NT2/D1 (cell line): ENCODE data around the gene SMG1.
"Not testable (repeated sequence)": the region's sequence is repeated elsewhere in the genome, so short reads cannot be mapped to it uniquely, and the experiment has no call there.

Experiments
- DNase-seq: peaks from one replicate; pipeline ENCODE4 v3.0.0-alpha.2; 2011; ENCODE audit warnings: low read depth, low spot score
- H3K27me3 ChIP-seq: 2 replicates; pipeline ENCODE4 v1.6.0; 2011; ENCODE audit warnings: mild to moderate bottlenecking; ENCODE audit not compliant: insufficient read length, insufficient read depth
- H3K36me3 ChIP-seq: 2 replicates; pipeline ENCODE4 v1.6.1; 2011; ENCODE audit warnings: mild to moderate bottlenecking, low read length, mixed read lengths; ENCODE audit not compliant: insufficient read depth, insufficient read length
- H3K4me1 ChIP-seq: 2 replicates; pipeline ENCODE4 v1.5.1; 2011; ENCODE audit not compliant: insufficient read depth, insufficient read length
- H3K4me3 ChIP-seq: 2 replicates; pipeline ENCODE4 v1.5.1; 2011; ENCODE audit warnings: low read depth; ENCODE audit not compliant: insufficient read length
- H3K9ac ChIP-seq: 2 replicates; pipeline ENCODE4 v1.6.0; 2011; ENCODE audit warnings: low read depth; ENCODE audit not compliant: insufficient read length
- H3K9me3 ChIP-seq: 2 replicates; pipeline ENCODE4 v1.5.1; 2011; ENCODE audit warnings: mild to moderate bottlenecking, low read length; ENCODE audit not compliant: insufficient read depth
- SUZ12 ChIP-seq: IDR thresholded peaks from 2 replicates; pipeline ENCODE4 v1.6.1; 2011; ENCODE audit not compliant: insufficient read length, insufficient read depth; ENCODE audit errors: extremely low read depth
- YY1 ChIP-seq: IDR thresholded peaks from 2 replicates; pipeline ENCODE4 v1.6.1; 2011; ENCODE audit not compliant: insufficient read length, insufficient read depth
- ZNF274 ChIP-seq: IDR thresholded peaks from 2 replicates; pipeline ENCODE4 v1.6.1; 2011; ENCODE audit warnings: mild to moderate bottlenecking, low read depth, low read length

SMG1 gene

GRCh38 chr16:18925986-18926865, at the start of gene SMG1:
SMG1 (minus strand) TSS chr16:18926408; CDS start chr16:18926041, 367 bp downstream.
- not testable (repeated sequence) for H3K9me3 ChIP-seq, H3K27me3 ChIP-seq, H3K4me1 ChIP-seq, H3K36me3 ChIP-seq
- DNase-seq: peak; percentile 93
- peak within 1 kb of the TSS; percentile 82 for H3K9ac ChIP-seq
- peak within 1 kb of the TSS; percentile 64 for H3K4me3 ChIP-seq

- TF ChIP-seq ZNF274 (no peak), YY1 (no peak), SUZ12 (no peak)
- Histone ChIP-seq H3K9ac (no peak overlapping the region), H3K36me3 (no peaks in the 10 kb centered on the region), H3K9me3 (no peaks in the 10 kb centered on the region), H3K4me1 (no peaks in the 10 kb centered on the region), H3K27me3 (no peaks in the 10 kb centered on the region), H3K4me3 (no peak overlapping the region)
- no peak for DNase-seq
Measured at GRCh38 chr16:18975109-18975508, 48.9 kb upstream of the SMG1 start.

- H3K9ac ChIP-seq: no peak overlapping the region
- H3K9me3 ChIP-seq: no peaks in the 10 kb centered on the region
- no peak for DNase-seq
- no peak for TF ChIP-seq YY1
- no peak for TF ChIP-seq ZNF274
- no peak for TF ChIP-seq SUZ12
- H3K27me3 ChIP-seq: no peaks in the 10 kb centered on the region
- no peak overlapping the region for H3K4me3 ChIP-seq
- no peaks in the 10 kb centered on the region for H3K4me1 ChIP-seq
- H3K36me3 ChIP-seq: no peaks in the 10 kb centered on the region
Measured at GRCh38 chr16:18969855-18970240, 43.6 kb upstream of the SMG1 start.

GRCh38 chr16:18969050-18969854, 43.0 kb upstream of the SMG1 start:
- H3K9ac ChIP-seq: no peak overlapping the region
- peak; percentile 71 for DNase-seq

GRCh38 chr16:18966791-18967190, 40.6 kb upstream of the SMG1 start:
- H3K4me3 ChIP-seq: no peak overlapping the region
- no peak overlapping the region for H3K9ac ChIP-seq
- no peak for DNase-seq
- H3K27me3 ChIP-seq: no peaks in the 10 kb centered on the region
- no peaks in the 10 kb centered on the region for H3K9me3 ChIP-seq
- TF ChIP-seq ZNF274 (no peak), SUZ12 (no peak), YY1 (no peak)
- no peaks in the 10 kb centered on the region for H3K36me3 ChIP-seq
- H3K4me1 ChIP-seq: no peaks in the 10 kb centered on the region

More at GRCh38 chr16:18969050-18969854, 43.0 kb upstream of the SMG1 start:
- Histone ChIP-seq H3K9me3 (no peaks in the 10 kb centered on the region), H3K27me3 (no peaks in the 10 kb centered on the region), H3K4me3 (no peak overlapping the region), H3K36me3 (no peaks in the 10 kb centered on the region), H3K4me1 (no peaks in the 10 kb centered on the region)
- TF ChIP-seq SUZ12 (no peak), YY1 (no peak), ZNF274 (no peak)

GRCh38 chr16:18965555-18965954, 39.3 kb upstream of the SMG1 start:
- Histone ChIP-seq H3K9me3 (no peaks in the 10 kb centered on the region), H3K9ac (no peak overlapping the region), H3K36me3 (no peaks in the 10 kb centered on the region), H3K27me3 (no peaks in the 10 kb centered on the region), H3K4me3 (no peak overlapping the region), H3K4me1 (no peaks in the 10 kb centered on the region)
- no peak for TF ChIP-seq ZNF274
- no peak for TF ChIP-seq YY1
- TF ChIP-seq SUZ12: no peak
- DNase-seq: no peak

GRCh38 chr16:18959031-18959505, 32.9 kb upstream of the SMG1 start:
- Histone ChIP-seq H3K27me3 (no peaks in the 10 kb centered on the region), H3K9ac (no peak overlapping the region), H3K36me3 (no peaks in the 10 kb centered on the region), H3K4me1 (no peaks in the 10 kb centered on the region), H3K9me3 (no peaks in the 10 kb centered on the region), H3K4me3 (no peak overlapping the region)
- TF ChIP-seq YY1 (no peak), ZNF274 (no peak), SUZ12 (no peak)
- no peak for DNase-seq
